Gastroesophageal sphincter (tissue), 3 donors: ENCODE results near the gene RABGEF1.
"Not testable (repeated sequence)": the region's sequence is repeated elsewhere in the genome, so short reads cannot be mapped to it uniquely, and the experiment has no call there.

Experiments
- POLR2A ChIP-seq, 2 donors: fragments of 450-650 bp; IDR thresholded peaks; one replicate each; pipeline ENCODE4 v1.6.1; 2017; ENCODE audit warnings: antibody characterized with exemption in 2 of 2, mild to moderate bottlenecking in 2 of 2, moderate library complexity in 1 of 2
- TF ChIP-seq, protein P1 (sequence below), 4 experiments: fragments of 200-600 bp in 2 of 4; fragments of 450-650 bp in 2 of 4; sonication (generic) in 1 of 4; IDR thresholded peaks; one replicate each; pipeline ENCODE4 v1.5.1; 2017 to 2019; ENCODE audit warnings: antibody characterized with exemption in 4 of 4, mild to moderate bottlenecking in 2 of 4, moderate library complexity in 2 of 4

DNA sequence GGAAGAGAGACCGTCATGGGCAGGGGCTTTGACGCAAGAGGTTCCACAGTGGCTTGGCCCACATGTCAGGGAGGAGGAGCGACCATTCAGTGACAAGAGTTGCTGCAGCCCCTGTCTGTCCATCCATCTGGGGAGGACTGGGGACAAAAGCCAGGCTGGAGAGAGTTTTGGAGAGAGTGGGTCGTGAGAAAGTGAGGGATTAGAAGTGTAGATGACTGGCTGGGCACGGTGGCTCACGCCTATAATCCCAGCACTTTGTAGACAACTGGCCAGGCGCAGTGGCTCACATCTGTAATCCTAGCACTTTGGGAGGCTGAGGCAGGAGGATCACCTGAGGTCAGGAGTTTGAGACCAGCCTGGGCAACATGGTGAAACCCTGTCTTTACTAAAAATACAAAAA is 45.1 kb upstream of the RABGEF1 start:
- TF ChIP-seq, protein P1, sequence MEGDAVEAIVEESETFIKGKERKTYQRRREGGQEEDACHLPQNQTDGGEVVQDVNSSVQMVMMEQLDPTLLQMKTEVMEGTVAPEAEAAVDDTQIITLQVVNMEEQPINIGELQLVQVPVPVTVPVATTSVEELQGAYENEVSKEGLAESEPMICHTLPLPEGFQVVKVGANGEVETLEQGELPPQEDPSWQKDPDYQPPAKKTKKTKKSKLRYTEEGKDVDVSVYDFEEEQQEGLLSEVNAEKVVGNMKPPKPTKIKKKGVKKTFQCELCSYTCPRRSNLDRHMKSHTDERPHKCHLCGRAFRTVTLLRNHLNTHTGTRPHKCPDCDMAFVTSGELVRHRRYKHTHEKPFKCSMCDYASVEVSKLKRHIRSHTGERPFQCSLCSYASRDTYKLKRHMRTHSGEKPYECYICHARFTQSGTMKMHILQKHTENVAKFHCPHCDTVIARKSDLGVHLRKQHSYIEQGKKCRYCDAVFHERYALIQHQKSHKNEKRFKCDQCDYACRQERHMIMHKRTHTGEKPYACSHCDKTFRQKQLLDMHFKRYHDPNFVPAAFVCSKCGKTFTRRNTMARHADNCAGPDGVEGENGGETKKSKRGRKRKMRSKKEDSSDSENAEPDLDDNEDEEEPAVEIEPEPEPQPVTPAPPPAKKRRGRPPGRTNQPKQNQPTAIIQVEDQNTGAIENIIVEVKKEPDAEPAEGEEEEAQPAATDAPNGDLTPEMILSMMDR (IDR thresholded peaks at IDR 0.05), result not testable (repeated sequence)
- TF ChIP-seq POLR2A (IDR thresholded peaks at IDR 0.05), result not testable (repeated sequence)
